OCI-LY1 (cell line): ENCODE data around the gene DOK6.

Source experiments
- H2AFZ ChIP-seq: fragments of 200-600 bp; sonication (generic), shearing (Covaris generic); 2 replicates; pipeline ENCODE4 v1.6.0; 2014; ENCODE audit warnings: antibody characterized with exemption, mild to moderate bottlenecking, low read length
- H3F3A ChIP-seq: fragments of 200-600 bp; sonication (generic), shearing (Covaris generic); 2 replicates; pipeline ENCODE4 v1.6.0; 2014; ENCODE audit warnings: mild to moderate bottlenecking, antibody characterized with exemption, low read length, moderate library complexity; ENCODE audit not compliant: insufficient read depth
- H3K27ac ChIP-seq: fragments of 200-600 bp; sonication (generic); 2 replicates; pipeline ENCODE4 v1.5.1; 2014; ENCODE audit warnings: low read length, mixed run types, mild to moderate bottlenecking, low read depth; ENCODE audit not compliant: poor library complexity, severe bottlenecking
- H3K27me3 ChIP-seq: fragments of 200-600 bp; sonication (generic); 2 replicates; pipeline ENCODE4 v1.6.0; 2014; ENCODE audit warnings: antibody characterized with exemption, mild to moderate bottlenecking, low read length, moderate library complexity; ENCODE audit not compliant: insufficient read depth
- H3K36me3 ChIP-seq: fragments of 200-600 bp; sonication (generic); 2 replicates; pipeline ENCODE4 v1.6.1; 2014; ENCODE audit warnings: mild to moderate bottlenecking, antibody characterized with exemption, low read length, moderate library complexity, mixed read lengths; ENCODE audit not compliant: insufficient read depth
- H3K4me1 ChIP-seq: fragments of 200-600 bp; sonication (generic); 2 replicates; pipeline ENCODE4 v1.5.1; 2014; ENCODE audit warnings: mild to moderate bottlenecking, low read length, moderate library complexity; ENCODE audit not compliant: insufficient read depth, severe bottlenecking
- H3K4me2 ChIP-seq: fragments of 200-600 bp; sonication (generic), shearing (Covaris generic); 2 replicates; pipeline ENCODE4 v1.6.1; 2014; ENCODE audit warnings: low read length
- H3K4me3 ChIP-seq: fragments of 200-600 bp; sonication (generic); 2 replicates; pipeline ENCODE4 v1.5.1; 2014; ENCODE audit warnings: low read length, low read depth, mild to moderate bottlenecking, mixed read lengths; ENCODE audit not compliant: poor library complexity, severe bottlenecking
- H3K79me2 ChIP-seq: fragments of 200-600 bp; shearing (Covaris generic); 2 replicates; pipeline ENCODE4 v1.6.1; 2016; ENCODE audit warnings: mixed run types, low read length, mixed read lengths; ENCODE audit not compliant: insufficient read depth
- H3K9ac ChIP-seq: fragments of 200-600 bp; sonication (generic), shearing (Covaris generic); 2 replicates; pipeline ENCODE4 v1.6.1; 2014; ENCODE audit warnings: mild to moderate bottlenecking, low read length, mixed read lengths
- H3K9me2 ChIP-seq: fragments of 200-600 bp; sonication (generic), shearing (Covaris generic); 2 replicates; pipeline ENCODE4 v1.6.1; 2014; ENCODE audit warnings: low read depth, mild to moderate bottlenecking, low read length, mixed read lengths
- H3K9me3 ChIP-seq: fragments of 200-600 bp; shearing (Covaris generic); 2 replicates; pipeline ENCODE4 v1.6.1; 2014; ENCODE audit warnings: low read length, mixed read lengths
- H4K20me1 ChIP-seq: fragments of 200-600 bp; sonication (generic), shearing (Covaris generic); 2 replicates; pipeline ENCODE4 v1.6.0; 2016; ENCODE audit warnings: mild to moderate bottlenecking, low read length; ENCODE audit not compliant: insufficient read depth
- EZH2 ChIP-seq: fragments of 200-600 bp; sonication (generic), shearing (Covaris generic); IDR thresholded peaks from 2 replicates; pipeline ENCODE4 v1.8.0; 2017; ENCODE audit warnings: borderline replicate concordance, mixed run types, mild to moderate bottlenecking, antibody characterized with exemption, low read length, moderate library complexity, mixed read lengths
- TF ChIP-seq, protein P1 (sequence below): fragments of 200-600 bp; sonication (generic), shearing (Covaris generic); IDR thresholded peaks from 2 replicates; pipeline ENCODE4 v1.5.1; 2017; ENCODE audit warnings: mild to moderate bottlenecking, antibody characterized with exemption, low read length, moderate library complexity, mixed read lengths

Gene DOK6

DNA sequence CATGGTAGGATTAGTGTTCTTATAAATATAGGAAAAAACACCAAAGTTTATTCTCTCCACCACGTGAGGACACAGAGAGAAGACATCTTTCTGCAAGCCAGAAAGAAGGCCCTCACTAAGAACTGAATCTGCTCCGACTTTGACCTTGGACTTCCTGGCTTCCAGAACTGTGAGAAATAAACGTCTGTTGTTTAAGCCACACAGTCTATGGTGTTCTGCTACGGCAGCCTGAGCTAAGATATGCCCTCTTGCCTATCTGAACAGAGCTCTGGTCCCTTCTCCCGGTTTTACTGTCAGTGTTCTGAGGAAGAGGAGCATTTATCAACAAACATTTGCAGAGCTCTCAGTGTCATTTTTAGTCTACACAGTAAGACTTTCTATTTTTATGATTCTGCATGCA lies 131.3 kb downstream of the DOK6 start:
- H3K4me1 ChIP-seq = no peaks in the 10 kb centered on the region
- no peaks in the 10 kb centered on the region for H3K27me3 ChIP-seq
- no peak overlapping the region for H3K9ac ChIP-seq
- no peaks in the 10 kb centered on the region for H3K36me3 ChIP-seq
- no peak overlapping the region for H3K4me3 ChIP-seq
- no peaks in the 10 kb centered on the region for H3K9me3 ChIP-seq
- no peaks in the 10 kb centered on the region for H3F3A ChIP-seq
- no peak for TF ChIP-seq EZH2
- TF ChIP-seq, protein P1, sequence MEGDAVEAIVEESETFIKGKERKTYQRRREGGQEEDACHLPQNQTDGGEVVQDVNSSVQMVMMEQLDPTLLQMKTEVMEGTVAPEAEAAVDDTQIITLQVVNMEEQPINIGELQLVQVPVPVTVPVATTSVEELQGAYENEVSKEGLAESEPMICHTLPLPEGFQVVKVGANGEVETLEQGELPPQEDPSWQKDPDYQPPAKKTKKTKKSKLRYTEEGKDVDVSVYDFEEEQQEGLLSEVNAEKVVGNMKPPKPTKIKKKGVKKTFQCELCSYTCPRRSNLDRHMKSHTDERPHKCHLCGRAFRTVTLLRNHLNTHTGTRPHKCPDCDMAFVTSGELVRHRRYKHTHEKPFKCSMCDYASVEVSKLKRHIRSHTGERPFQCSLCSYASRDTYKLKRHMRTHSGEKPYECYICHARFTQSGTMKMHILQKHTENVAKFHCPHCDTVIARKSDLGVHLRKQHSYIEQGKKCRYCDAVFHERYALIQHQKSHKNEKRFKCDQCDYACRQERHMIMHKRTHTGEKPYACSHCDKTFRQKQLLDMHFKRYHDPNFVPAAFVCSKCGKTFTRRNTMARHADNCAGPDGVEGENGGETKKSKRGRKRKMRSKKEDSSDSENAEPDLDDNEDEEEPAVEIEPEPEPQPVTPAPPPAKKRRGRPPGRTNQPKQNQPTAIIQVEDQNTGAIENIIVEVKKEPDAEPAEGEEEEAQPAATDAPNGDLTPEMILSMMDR = no peak
- no peaks in the 10 kb centered on the region for H3K9me2 ChIP-seq
- no peaks in the 10 kb centered on the region for H4K20me1 ChIP-seq
- no peak overlapping the region for H2AFZ ChIP-seq
- H3K79me2 ChIP-seq = no peaks in the 10 kb centered on the region
- no peak overlapping the region for H3K4me2 ChIP-seq
- H3K27ac ChIP-seq = no peak overlapping the region

DNA sequence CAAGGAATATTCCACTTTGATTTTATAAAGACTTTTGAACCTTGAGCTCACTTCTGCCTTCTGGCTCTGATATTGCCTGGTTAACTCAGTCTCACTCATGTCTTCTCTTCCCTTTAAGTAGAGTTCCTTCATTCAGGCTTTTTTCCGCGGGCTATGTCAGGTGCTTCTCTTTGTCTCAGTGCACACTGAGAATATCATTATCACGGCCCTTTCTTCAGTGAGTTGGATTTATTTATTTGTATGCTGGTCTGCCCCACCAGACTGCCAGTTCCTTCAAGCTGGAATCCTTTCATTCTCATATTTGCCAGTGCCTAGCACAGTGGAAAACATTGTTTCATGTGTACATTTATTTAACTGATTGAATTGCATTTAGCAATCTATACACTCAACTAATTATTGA lies 136.5 kb downstream of the DOK6 start:
- no peak overlapping the region for H3K27ac ChIP-seq
- H3K4me2 ChIP-seq = no peak overlapping the region
- H3K9me3 ChIP-seq = no peaks in the 10 kb centered on the region
- H4K20me1 ChIP-seq = no peaks in the 10 kb centered on the region
- no peaks in the 10 kb centered on the region for H3K4me1 ChIP-seq
- no peak for TF ChIP-seq EZH2
- TF ChIP-seq, protein P1 = no peak
- H3K36me3 ChIP-seq = no peaks in the 10 kb centered on the region
- no peaks in the 10 kb centered on the region for H3F3A ChIP-seq
- H3K27me3 ChIP-seq = no peaks in the 10 kb centered on the region
- no peaks in the 10 kb centered on the region for H3K79me2 ChIP-seq
- H3K9me2 ChIP-seq = no peaks in the 10 kb centered on the region
- no peak overlapping the region for H2AFZ ChIP-seq
- H3K4me3 ChIP-seq = no peak overlapping the region
- H3K9ac ChIP-seq = no peak overlapping the region

DNA sequence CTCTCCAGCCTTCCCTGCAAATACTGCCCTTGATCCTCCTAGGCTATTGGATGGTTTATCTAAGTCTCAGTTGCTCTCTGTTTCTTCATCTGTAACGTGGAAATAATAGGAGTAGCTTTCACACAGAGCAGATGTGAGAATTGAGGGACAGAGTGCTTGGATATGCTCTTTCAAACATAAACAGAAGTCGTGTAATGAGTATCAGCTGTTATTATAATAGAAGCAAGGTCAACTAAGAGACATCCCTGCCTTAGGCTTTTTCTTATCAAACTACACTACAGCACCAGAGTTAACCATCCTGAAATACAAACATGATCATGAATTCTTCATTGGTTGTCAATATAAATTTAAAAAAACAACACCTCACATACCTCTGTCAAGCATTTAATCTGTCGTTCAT lies 138.2 kb downstream of the DOK6 start:
- H3K9me3 ChIP-seq = no peaks in the 10 kb centered on the region
- no peaks in the 10 kb centered on the region for H3K4me1 ChIP-seq
- TF ChIP-seq, protein P1 = no peak
- TF ChIP-seq EZH2 = no peak
- H3K36me3 ChIP-seq = no peaks in the 10 kb centered on the region
- no peak overlapping the region for H2AFZ ChIP-seq
- H4K20me1 ChIP-seq = no peaks in the 10 kb centered on the region
- H3K27ac ChIP-seq = no peak overlapping the region
- H3K79me2 ChIP-seq = no peaks in the 10 kb centered on the region
- no peak overlapping the region for H3K4me2 ChIP-seq
- no peak overlapping the region for H3K9ac ChIP-seq
- H3K27me3 ChIP-seq = no peaks in the 10 kb centered on the region
- H3F3A ChIP-seq = no peaks in the 10 kb centered on the region
- no peaks in the 10 kb centered on the region for H3K9me2 ChIP-seq
- H3K4me3 ChIP-seq = no peak overlapping the region
